ENCODE measurements around the gene DACT2. TPM values are rescaled to one million over a fixed set of nuclear protein-coding genes. Genes with fewer than 3 reads are reported as not detected.

DACT2 gene
- total and polyA plus RNA-seq, 10 of the 15 experiments (the other 5 are each of a cell fraction or from before 2014, with no cell fraction given) = not detected

DNA sequence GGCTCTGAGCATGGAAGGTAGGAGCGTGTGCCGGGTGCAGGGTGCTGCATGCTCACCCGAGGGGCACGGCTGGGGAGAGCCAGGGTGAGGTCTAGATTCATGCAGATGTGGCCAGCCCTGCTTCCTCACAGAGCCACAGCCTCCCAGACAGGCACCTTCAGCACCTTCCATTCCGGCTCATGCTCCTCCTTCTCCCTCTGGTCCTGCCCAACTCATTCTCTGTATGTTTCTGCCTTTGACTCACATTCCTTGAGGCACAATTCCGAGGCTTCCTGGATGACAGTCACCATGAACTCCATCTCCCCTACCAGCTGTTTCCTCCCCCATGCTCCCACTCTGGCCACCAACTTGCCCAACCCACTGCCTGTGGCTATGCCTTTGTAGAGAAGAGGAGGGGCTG lies 35.4 kb downstream of the DACT2 start:
- ChIA-PET POLR2A (no interaction called here), RAD21 (ENCODE audit: unreplicated experiment) (no interaction called here), SMC1A (ENCODE audit: uncharacterized antibody, unreplicated experiment) (no interaction called here), CTCF (no interaction called here)
- in situ Hi-C loops (cut with MboI) = no loop called here
- no peak for ATAC-seq
- H4K20me1 ChIP-seq (ENCODE audit: control insufficient read depth, insufficient read depth) = no peaks in the 10 kb centered on the region
- BruUV-seq (replicated peaks) = no TSS peak
- H3K4me2 ChIP-seq (ENCODE audit: control insufficient read depth, insufficient read depth) = no peak overlapping the region
- no peak overlapping the region for H3K4me3 ChIP-seq
- DNase-seq (ENCODE audit: low read depth, low spot score) = no peak
- H3K36me3 ChIP-seq (ENCODE audit: control insufficient read depth in 2 of 2, insufficient read depth in 2 of 2, low read length in 1 of 2) = no peaks in the 10 kb centered on the region
- WGBS (ENCODE audit: insufficient coverage, insufficient replicate concordance, low lambda C conversion rate, missing lambda C conversion rate) = 25% methylated on average over 6 of the region's 6 CpGs
- H3K9me3 ChIP-seq (replicated peaks; ENCODE audit: control insufficient read depth, insufficient read depth, low read length) = no peaks in the 10 kb centered on the region; the same call in 2 of the 3 replicates
- FAIRE-seq = no peak
- H3K79me2 ChIP-seq (ENCODE audit: control insufficient read depth, insufficient read depth, low read length) = no peaks in the 10 kb centered on the region
- intact Hi-C loops (cut with micrococcal nuclease; ENCODE audit: unreplicated experiment) = no loop called here
- H3K27me3 ChIP-seq (replicated peaks in 1 of 2; ENCODE audit: control insufficient read depth in 2 of 2, insufficient read depth in 2 of 2, low read length in 1 of 2) = no peaks in the 10 kb centered on the region
- H2AFZ ChIP-seq (ENCODE audit: control insufficient read depth, low read depth, low read length) = no peak overlapping the region
- no peak overlapping the region for H3K27ac ChIP-seq (ENCODE audit: control insufficient read depth, insufficient read depth)
- no peak overlapping the region for H3K9ac ChIP-seq (ENCODE audit: control insufficient read depth, insufficient read depth, low read length)
- no peaks in the 10 kb centered on the region for H3K4me1 ChIP-seq (ENCODE audit: control insufficient read depth, insufficient read depth, low read length)
- no peak for TF ChIP-seq EED (IDR thresholded peaks at IDR 0.05; ENCODE audit: low read depth)
- TF ChIP-seq, protein P1, sequence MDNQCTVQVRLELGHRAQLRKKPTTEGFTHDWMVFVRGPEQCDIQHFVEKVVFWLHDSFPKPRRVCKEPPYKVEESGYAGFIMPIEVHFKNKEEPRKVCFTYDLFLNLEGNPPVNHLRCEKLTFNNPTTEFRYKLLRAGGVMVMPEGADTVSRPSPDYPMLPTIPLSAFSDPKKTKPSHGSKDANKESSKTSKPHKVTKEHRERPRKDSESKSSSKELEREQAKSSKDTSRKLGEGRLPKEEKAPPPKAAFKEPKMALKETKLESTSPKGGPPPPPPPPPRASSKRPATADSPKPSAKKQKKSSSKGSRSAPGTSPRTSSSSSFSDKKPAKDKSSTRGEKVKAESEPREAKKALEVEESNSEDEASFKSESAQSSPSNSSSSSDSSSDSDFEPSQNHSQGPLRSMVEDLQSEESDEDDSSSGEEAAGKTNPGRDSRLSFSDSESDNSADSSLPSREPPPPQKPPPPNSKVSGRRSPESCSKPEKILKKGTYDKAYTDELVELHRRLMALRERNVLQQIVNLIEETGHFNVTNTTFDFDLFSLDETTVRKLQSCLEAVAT (IDR thresholded peaks at IDR 0.05) = no peak
- TF ChIP-seq SRF (IDR thresholded peaks at IDR 0.05; ENCODE audit: low read depth in 2 of 2, low read length in 2 of 2) = no peak
- no peak for TF ChIP-seq JUND (IDR thresholded peaks at IDR 0.05; ENCODE audit: low read depth, low read length)
- TF ChIP-seq LARP7 (IDR thresholded peaks at IDR 0.05) = no peak
- TF ChIP-seq ZNF384 (IDR thresholded peaks at IDR 0.05; ENCODE audit: borderline replicate concordance, low read depth, low read length) = no peak
- no peak for TF ChIP-seq RAD51 (IDR thresholded peaks at IDR 0.05)
- no peak for TF ChIP-seq STAT3 (IDR thresholded peaks at IDR 0.05; ENCODE audit: low read depth, low read length)
- TF ChIP-seq ZZZ3 (IDR thresholded peaks at IDR 0.05; ENCODE audit: control insufficient read depth, insufficient read length, low read depth) = no peak
